ENCODE measurements around the gene CHD3.

DNA sequence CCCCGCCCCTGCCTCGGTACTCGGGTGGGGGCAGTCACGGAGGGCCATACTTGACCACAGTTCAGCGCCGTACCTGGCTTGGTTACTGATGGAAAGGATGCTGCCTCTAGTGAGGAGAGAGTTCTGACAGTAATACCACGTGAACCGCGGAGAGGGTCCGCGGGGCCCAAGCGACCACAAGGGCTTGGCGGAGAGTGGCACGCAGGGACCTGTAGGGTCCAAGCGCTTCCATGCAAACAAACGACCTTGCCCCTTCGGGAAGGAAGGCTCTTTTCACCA is 45.4 kb upstream of the CHD3 start:
- TF ChIP-seq RCOR1 (conservative IDR thresholded peaks at IDR 0.05; ENCODE audit: low read depth, low read length) (no peak), TARDBP (IDR thresholded peaks at IDR 0.05; ENCODE audit: borderline replicate concordance) (no peak), CREM (IDR thresholded peaks at IDR 0.05; ENCODE audit: low read depth) (no peak), RAD21 (IDR thresholded peaks at IDR 0.05; ENCODE audit: insufficient read depth, low read depth, low read length) (no peak), POLR2AphosphoS5 (IDR thresholded peaks at IDR 0.05; ENCODE audit: low read length) (peak; percentile 75), CBFB (IDR thresholded peaks at IDR 0.05; ENCODE audit: low read depth) (0 out of 2 replicates have a peak, but pooled peaks have one; percentile 2), POLR2A (IDR thresholded peaks at IDR 0.05; ENCODE audit: low read depth, low read length) (peak; percentile 32; the same call in 1 of the 2 replicates)
- TF ChIP-seq, protein P1, sequence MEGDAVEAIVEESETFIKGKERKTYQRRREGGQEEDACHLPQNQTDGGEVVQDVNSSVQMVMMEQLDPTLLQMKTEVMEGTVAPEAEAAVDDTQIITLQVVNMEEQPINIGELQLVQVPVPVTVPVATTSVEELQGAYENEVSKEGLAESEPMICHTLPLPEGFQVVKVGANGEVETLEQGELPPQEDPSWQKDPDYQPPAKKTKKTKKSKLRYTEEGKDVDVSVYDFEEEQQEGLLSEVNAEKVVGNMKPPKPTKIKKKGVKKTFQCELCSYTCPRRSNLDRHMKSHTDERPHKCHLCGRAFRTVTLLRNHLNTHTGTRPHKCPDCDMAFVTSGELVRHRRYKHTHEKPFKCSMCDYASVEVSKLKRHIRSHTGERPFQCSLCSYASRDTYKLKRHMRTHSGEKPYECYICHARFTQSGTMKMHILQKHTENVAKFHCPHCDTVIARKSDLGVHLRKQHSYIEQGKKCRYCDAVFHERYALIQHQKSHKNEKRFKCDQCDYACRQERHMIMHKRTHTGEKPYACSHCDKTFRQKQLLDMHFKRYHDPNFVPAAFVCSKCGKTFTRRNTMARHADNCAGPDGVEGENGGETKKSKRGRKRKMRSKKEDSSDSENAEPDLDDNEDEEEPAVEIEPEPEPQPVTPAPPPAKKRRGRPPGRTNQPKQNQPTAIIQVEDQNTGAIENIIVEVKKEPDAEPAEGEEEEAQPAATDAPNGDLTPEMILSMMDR (IDR thresholded peaks at IDR 0.05 in 2 of 3, conservative IDR thresholded peaks at IDR 0.05 in 1 of 3; ENCODE audit: control insufficient read depth in 2 of 3, extremely low read depth in 1 of 3, insufficient read depth in 1 of 3, low read depth in 3 of 3, low read length in 3 of 3): no peak
- TF ChIP-seq, protein P2, sequence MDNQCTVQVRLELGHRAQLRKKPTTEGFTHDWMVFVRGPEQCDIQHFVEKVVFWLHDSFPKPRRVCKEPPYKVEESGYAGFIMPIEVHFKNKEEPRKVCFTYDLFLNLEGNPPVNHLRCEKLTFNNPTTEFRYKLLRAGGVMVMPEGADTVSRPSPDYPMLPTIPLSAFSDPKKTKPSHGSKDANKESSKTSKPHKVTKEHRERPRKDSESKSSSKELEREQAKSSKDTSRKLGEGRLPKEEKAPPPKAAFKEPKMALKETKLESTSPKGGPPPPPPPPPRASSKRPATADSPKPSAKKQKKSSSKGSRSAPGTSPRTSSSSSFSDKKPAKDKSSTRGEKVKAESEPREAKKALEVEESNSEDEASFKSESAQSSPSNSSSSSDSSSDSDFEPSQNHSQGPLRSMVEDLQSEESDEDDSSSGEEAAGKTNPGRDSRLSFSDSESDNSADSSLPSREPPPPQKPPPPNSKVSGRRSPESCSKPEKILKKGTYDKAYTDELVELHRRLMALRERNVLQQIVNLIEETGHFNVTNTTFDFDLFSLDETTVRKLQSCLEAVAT (IDR thresholded peaks at IDR 0.05): 0 out of 2 replicates have a peak, but pooled peaks have one; percentile 7

Data from GM12878 (cell line).